Stimulated activated memory B cell treated with anti-CD40 and anti-IgM and Interleukin-4, amounts not matched to agents 10 μg/mL and 1 μg/mL and 100 μg/mL, for 72 hours (primary cell): ENCODE measurements around the gene KRT86.

Experiments used
- ATAC-seq: fragments of 150-1000 bp; cut with Tn5 transposase; 2 replicates; pipeline ENCODE4 v1.10.0; 2021
- H3K27ac Mint-ChIP-seq: one replicate; pipeline ENCODE4 v1.8.0; 2022; ENCODE audit warnings: mild to moderate bottlenecking, mixed read lengths
- H3K27me3 Mint-ChIP-seq: one replicate; pipeline ENCODE4 v1.8.0; 2022; ENCODE audit warnings: mixed read lengths
- H3K36me3 Mint-ChIP-seq: one replicate; pipeline ENCODE4 v1.8.0; 2022; ENCODE audit warnings: mixed read lengths
- H3K4me1 Mint-ChIP-seq: one replicate; pipeline ENCODE4 v1.8.0; 2022; ENCODE audit warnings: mixed read lengths
- H3K4me3 Mint-ChIP-seq: one replicate; pipeline ENCODE4 v1.8.0; 2022; ENCODE audit warnings: mild to moderate bottlenecking, moderate library complexity, mixed read lengths
- H3K9me3 Mint-ChIP-seq: one replicate; pipeline ENCODE4 v1.8.0; 2022; ENCODE audit warnings: mixed read lengths

The KRT86 gene

GRCh38 chr12:52318241-52318990, 44.0 kb downstream of the KRT86 start:
- Mint-ChIP-seq H3K27ac (no peak overlapping the region), H3K27me3 (peaks cover 55% of the 10 kb centered on the region), H3K4me1 (no peaks in the 10 kb centered on the region), H3K4me3 (no peak overlapping the region), H3K9me3 (no peaks in the 10 kb centered on the region), H3K36me3 (no peaks in the 10 kb centered on the region)
- ATAC-seq, result no peak

- H3K36me3 Mint-ChIP-seq, result no peaks in the 10 kb centered on the region
- H3K27me3 Mint-ChIP-seq, result peaks cover 52% of the 10 kb centered on the region
- ATAC-seq, result no peak
- H3K27ac Mint-ChIP-seq, result no peak overlapping the region
- no peaks in the 10 kb centered on the region for H3K4me1 Mint-ChIP-seq
- no peaks in the 10 kb centered on the region for H3K9me3 Mint-ChIP-seq
- H3K4me3 Mint-ChIP-seq, result no peak overlapping the region
These were observed 44.7 kb downstream of the KRT86 start for GRCh38 chr12:52319097-52319496.

DNA sequence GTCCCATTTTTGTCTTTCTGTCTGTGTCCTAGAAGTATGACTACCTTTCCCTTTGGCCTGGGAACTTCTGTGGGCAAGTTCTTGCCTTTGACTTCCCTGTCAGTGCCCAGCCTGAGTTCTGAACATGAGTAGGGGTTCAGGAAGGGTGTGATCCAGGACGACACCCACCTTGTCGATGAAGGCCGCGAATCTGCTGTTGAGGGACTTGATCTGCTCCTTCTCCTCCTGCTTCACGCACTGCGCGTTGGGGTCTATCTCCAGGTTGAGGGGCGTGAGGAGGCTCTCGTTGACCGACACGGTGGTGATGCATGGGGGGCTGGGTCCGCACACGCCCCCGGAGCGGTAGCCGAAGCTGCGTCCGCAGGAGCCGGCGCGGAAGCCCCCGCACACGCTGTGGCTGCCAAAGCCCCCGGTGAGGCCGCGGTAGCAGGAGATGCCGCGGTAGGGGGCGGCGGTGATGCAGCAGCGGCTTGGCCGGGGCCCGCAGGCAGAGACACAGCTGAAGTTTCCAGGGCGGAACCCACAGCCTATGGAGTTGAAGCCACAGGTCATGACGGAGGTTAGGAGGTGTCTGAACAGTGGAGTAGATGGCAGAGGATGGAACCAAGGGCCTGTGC, 46.4 kb downstream of the KRT86 start, which contains the start of gene KRT83:
TSS of gene KRT83 (minus strand) at position 615 of the 617 bp plus-strand sequence. CDS start at position 552, 63 bp downstream.
- Mint-ChIP-seq H3K4me1 (no peaks in the 10 kb centered on the region), H3K27ac (no peak within 1 kb of the TSS), H3K4me3 (no peak within 1 kb of the TSS), H3K27me3 (peaks cover 58% of the 10 kb centered on the region), H3K9me3 (no peaks in the 10 kb centered on the region), H3K36me3 (no peaks in the 10 kb centered on the region)
- ATAC-seq, result no peak

DNA sequence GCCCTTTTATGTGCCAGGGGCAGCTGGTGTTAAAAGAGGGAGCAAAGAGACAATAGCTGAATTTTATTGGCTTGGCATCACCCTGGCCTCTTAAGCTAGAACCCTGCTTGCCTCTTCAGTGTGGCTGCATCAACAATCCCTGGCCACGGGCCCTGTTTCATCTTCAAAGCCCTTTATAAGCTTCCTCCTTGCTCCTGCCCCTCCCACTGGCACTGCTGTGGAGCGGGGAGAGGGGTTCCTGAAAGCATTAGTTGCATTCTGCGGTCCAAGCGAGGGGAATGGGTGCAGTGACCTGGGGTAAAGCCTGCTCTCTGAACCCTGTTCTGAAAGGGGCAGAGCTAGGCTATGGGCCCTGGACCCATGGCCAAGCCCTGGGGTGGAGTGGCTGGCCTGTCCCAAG, 47.0 kb downstream of the KRT86 start:
- ATAC-seq, result no peak
- no peaks in the 10 kb centered on the region for H3K36me3 Mint-ChIP-seq
- peaks cover 58% of the 10 kb centered on the region for H3K27me3 Mint-ChIP-seq
- H3K4me1 Mint-ChIP-seq, result no peaks in the 10 kb centered on the region
- H3K9me3 Mint-ChIP-seq, result no peaks in the 10 kb centered on the region
- no peak overlapping the region for H3K4me3 Mint-ChIP-seq
- H3K27ac Mint-ChIP-seq, result no peak overlapping the region

- Mint-ChIP-seq H3K4me1 (peaks cover 2% of the 10 kb centered on the region), H3K36me3 (no peaks in the 10 kb centered on the region), H3K4me3 (no peak overlapping the region), H3K27me3 (peaks cover 58% of the 10 kb centered on the region), H3K9me3 (no peaks in the 10 kb centered on the region), H3K27ac (no peak overlapping the region)
- no peak for ATAC-seq
These were observed 47.6 kb downstream of the KRT86 start for GRCh38 chr12:52322069-52322468.

GRCh38 chr12:52323001-52323400, 48.6 kb downstream of the KRT86 start:
- no peaks in the 10 kb centered on the region for H3K36me3 Mint-ChIP-seq
- H3K9me3 Mint-ChIP-seq, result no peaks in the 10 kb centered on the region
- H3K27ac Mint-ChIP-seq, result no peak overlapping the region
- H3K4me3 Mint-ChIP-seq, result no peak overlapping the region
- peaks cover 10% of the 10 kb centered on the region for H3K4me1 Mint-ChIP-seq
- no peak for ATAC-seq
- H3K27me3 Mint-ChIP-seq, result peaks cover 58% of the 10 kb centered on the region

DNA sequence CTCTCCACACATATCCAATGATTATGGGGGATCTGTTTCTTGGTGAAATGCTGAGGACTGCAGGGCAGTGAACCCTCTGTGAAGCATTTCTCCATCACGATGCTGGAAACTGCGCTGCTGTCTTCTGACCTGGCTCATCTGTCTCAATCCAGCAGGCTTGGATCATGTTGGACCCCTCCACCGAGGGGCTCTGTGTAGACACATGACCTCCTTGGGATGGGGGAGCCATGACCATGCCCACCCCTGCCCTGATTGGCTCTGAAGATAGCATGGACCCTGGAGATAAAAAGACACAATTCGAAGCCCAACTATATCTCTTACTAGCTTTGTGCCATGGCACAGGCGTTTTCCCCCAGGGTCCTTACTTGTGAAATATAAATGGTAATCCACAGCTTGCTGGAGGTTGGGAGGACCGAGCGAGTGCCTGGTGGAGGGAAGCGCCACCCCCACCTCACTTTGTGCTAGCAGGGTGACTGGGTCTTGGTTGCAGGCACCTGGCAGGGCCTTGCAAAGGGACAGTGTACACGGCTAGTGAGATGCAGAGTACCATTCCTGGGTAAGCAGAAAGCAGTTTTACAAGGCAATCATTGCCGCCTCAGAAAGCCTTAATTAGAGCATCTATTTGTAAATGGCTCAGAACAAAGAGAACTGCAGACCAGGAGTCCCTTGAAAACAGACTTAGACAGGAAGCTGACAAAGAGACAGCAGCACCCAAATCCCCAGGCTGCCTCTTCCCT, 49.1 kb downstream of the KRT86 start:
- ATAC-seq, result no peak
- Mint-ChIP-seq H3K27me3 (peaks cover 52% of the 10 kb centered on the region), H3K4me1 (peaks cover 10% of the 10 kb centered on the region), H3K36me3 (no peaks in the 10 kb centered on the region), H3K27ac (no peak overlapping the region), H3K4me3 (no peak overlapping the region), H3K9me3 (no peaks in the 10 kb centered on the region)

- H3K27me3 Mint-ChIP-seq, result peaks cover 50% of the 10 kb centered on the region
- no peak overlapping the region for H3K27ac Mint-ChIP-seq
- no peak for ATAC-seq
- H3K4me1 Mint-ChIP-seq, result peaks cover 10% of the 10 kb centered on the region
- H3K4me3 Mint-ChIP-seq, result no peak overlapping the region
- H3K9me3 Mint-ChIP-seq, result no peaks in the 10 kb centered on the region
- H3K36me3 Mint-ChIP-seq, result no peaks in the 10 kb centered on the region
These were observed 49.7 kb downstream of the KRT86 start for GRCh38 chr12:52324153-52324444.

DNA sequence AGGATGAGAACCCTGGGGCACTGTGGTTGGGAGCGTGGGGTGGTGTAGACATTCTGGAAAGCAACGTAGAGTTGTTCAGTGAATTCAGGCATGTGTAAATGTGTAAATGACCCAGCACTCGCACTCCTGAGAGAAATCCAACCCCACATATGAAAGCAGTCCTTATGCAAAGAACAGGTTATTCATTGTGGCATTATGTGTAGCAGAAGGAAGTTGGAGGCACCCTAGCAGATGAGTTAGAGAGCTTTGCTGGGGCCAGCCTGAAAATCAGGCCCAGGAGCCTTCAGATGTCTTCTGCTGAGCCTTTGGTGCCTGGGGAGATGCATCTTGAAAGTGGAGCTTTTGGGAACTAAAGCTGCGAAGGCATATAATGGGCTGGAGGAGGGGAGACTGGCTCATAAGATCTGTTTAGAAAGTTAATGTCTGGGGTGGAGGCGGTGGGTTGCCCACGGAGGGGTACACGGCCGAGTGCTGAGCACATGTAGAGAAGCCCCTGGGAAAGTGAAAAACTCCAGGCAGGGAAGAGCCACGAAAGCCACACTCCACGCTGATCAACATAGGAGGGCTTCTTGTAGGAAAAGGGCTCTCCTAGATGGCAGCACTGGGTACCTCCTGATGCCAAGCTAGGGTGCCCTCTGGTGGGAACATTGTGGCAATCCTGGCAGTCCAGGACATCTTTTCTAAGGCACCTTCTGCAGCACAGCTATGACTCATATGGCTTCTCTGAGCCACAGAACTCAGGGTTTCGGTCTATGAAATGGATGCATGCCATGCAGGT, 52.8 kb downstream of the KRT86 start:
- no peak overlapping the region for H3K4me3 Mint-ChIP-seq
- H3K4me1 Mint-ChIP-seq, result peaks cover 10% of the 10 kb centered on the region
- H3K9me3 Mint-ChIP-seq, result no peaks in the 10 kb centered on the region
- H3K27ac Mint-ChIP-seq, result no peak overlapping the region
- H3K27me3 Mint-ChIP-seq, result peaks cover 35% of the 10 kb centered on the region
- no peaks in the 10 kb centered on the region for H3K36me3 Mint-ChIP-seq
- ATAC-seq, result peak; percentile 89

DNA sequence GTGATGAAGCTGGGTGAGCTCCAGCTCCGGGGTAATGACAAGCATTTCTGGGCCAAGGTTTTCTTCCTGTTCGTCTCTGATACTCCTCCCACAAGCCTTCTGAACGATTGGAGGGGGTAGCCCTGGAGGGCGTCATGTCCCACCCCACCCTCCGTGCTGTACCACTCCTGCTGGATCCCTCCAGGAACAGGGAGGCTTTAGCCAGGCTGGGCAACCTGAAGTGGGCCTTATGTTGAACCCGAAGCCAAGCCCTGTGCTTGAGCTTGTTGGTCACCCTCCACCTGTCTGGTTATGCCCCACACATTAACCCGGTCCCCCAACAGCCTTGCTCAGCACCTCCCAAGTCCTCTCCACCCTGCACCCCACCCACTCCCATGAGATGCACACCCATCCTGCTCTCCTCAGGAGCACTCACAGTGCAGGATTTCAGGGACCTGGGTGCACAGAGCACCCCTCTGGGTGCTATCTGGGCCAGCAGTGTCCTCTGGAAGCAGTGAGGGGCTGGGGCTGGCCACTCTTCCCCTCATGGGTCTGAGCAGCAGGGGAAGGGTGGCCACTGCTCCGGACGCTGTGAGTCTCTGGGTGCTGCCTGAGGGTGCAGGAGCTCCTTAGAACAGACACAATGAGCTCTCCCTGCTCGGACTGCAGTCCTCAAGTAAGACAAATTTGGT, 53.5 kb downstream of the KRT86 start:
- no peak for ATAC-seq
- no peaks in the 10 kb centered on the region for H3K36me3 Mint-ChIP-seq
- no peak overlapping the region for H3K4me3 Mint-ChIP-seq
- no peak overlapping the region for H3K27ac Mint-ChIP-seq
- peaks cover 27% of the 10 kb centered on the region for H3K27me3 Mint-ChIP-seq
- H3K9me3 Mint-ChIP-seq, result no peaks in the 10 kb centered on the region
- H3K4me1 Mint-ChIP-seq, result peaks cover 10% of the 10 kb centered on the region

DNA sequence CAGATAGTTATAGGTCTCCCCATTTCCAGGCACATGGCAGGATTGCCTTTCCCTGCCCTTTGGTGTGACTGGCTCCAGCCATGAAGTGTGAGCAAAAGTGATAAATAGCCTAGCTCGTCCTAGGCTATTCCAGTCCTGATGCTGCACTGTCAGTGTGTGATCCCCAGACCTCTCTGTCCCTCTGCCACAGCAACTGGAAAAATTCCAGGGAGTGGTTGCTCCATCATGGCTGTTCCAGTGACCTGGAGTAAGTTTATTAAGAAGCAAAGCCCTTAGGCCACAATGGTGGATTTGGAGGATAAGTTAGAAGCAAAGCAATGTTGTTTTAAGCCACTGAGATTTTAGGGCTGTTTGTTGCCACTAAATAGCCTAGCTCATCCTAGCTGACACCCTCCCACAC, 56.6 kb downstream of the KRT86 start:
- Mint-ChIP-seq H3K4me1 (peaks cover 10% of the 10 kb centered on the region), H3K36me3 (no peaks in the 10 kb centered on the region), H3K9me3 (no peaks in the 10 kb centered on the region), H3K4me3 (no peak overlapping the region), H3K27me3 (peaks cover 19% of the 10 kb centered on the region), H3K27ac (no peak overlapping the region)
- ATAC-seq, result no peak

DNA sequence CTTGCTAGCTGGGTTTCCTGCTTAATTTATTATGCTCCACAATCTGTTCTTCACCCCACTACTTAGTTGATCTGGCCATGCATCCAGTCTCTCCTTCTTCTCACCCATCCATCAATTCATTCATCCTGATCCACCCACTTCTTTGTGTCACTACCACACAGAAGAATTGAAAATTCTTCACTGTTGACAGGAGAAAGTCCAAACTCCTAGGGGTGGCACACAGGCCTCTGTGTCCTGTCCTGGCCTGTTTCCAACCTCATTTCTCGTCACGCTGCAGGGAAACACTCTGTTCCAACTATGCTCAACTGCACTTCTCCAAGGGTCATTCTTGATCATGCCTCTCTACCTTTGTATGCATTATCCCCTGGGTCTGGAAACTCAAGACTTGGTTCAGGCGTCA, 57.4 kb downstream of the KRT86 start:
- peaks cover 19% of the 10 kb centered on the region for H3K27me3 Mint-ChIP-seq
- ATAC-seq, result no peak

DNA sequence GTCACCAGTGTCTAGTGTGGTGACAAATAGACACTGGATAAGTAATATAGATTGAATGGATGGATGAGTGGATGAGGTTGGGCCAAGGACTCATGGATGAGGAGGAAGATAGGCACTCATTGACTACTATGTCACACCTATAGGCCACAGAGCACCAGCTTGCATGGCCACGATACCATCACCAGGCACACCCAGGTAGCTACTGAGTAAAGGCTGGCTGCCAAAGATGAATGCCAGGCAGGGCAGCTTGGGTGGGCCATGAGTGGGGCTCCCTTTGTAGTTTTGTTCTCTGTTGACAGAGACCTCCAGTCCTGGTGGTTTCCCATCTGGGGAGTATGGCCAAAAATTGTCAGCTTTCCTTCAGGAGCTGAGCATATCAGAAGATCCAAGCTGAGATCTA, 57.9 kb downstream of the KRT86 start:
- no peak overlapping the region for H3K4me3 Mint-ChIP-seq
- no peak overlapping the region for H3K27ac Mint-ChIP-seq
- H3K4me1 Mint-ChIP-seq, result peaks cover 4% of the 10 kb centered on the region
- peaks cover 19% of the 10 kb centered on the region for H3K27me3 Mint-ChIP-seq
- H3K36me3 Mint-ChIP-seq, result no peaks in the 10 kb centered on the region
- no peak for ATAC-seq
- H3K9me3 Mint-ChIP-seq, result peaks cover 5% of the 10 kb centered on the region

More for the DNA sequence above, 57.4 kb downstream of the KRT86 start:
- H3K36me3 Mint-ChIP-seq, result no peaks in the 10 kb centered on the region
- H3K9me3 Mint-ChIP-seq, result peaks cover 5% of the 10 kb centered on the region
- peaks cover 10% of the 10 kb centered on the region for H3K4me1 Mint-ChIP-seq
- no peak overlapping the region for H3K27ac Mint-ChIP-seq
- H3K4me3 Mint-ChIP-seq, result no peak overlapping the region

GRCh38 chr12:52333321-52333720, 58.9 kb downstream of the KRT86 start:
- ATAC-seq, result no peak
- Mint-ChIP-seq H3K4me1 (no peaks in the 10 kb centered on the region), H3K9me3 (peaks cover 5% of the 10 kb centered on the region), H3K27me3 (peaks cover 28% of the 10 kb centered on the region), H3K36me3 (no peaks in the 10 kb centered on the region), H3K27ac (no peak overlapping the region), H3K4me3 (no peak overlapping the region)

GRCh38 chr12:52334185-52334584, 59.7 kb downstream of the KRT86 start:
- Mint-ChIP-seq H3K4me3 (no peak overlapping the region), H3K27ac (no peak overlapping the region), H3K9me3 (peaks cover 5% of the 10 kb centered on the region), H3K27me3 (peaks cover 32% of the 10 kb centered on the region), H3K4me1 (no peaks in the 10 kb centered on the region), H3K36me3 (no peaks in the 10 kb centered on the region)
- ATAC-seq, result no peak
